B cell (primary cell): ENCODE measurements around the gene ANKRD33B. TPM values are rescaled to one million over a fixed set of nuclear protein-coding genes. Genes with fewer than 3 reads are reported as not detected.
"Not testable (repeated sequence)": the region's sequence is repeated elsewhere in the genome, so short reads cannot be mapped to it uniquely, and the experiment has no call there.

Experiments used
- ATAC-seq: fragments of 200-7000 bp; cut with Tn5 transposase; one replicate; pipeline ENCODE4 v1.10.0; 2021; ENCODE audit warnings: low read depth, mild to moderate bottlenecking, moderate number of reproducible peaks, moderate library complexity
- CTCF ChIA-PET: fragments of 350-600 bp; sonication (Branson Sonifier 250); formaldehyde crosslinking; loops from one replicate; lab custom pipeline; 2021; ENCODE audit warnings: antibody characterized with exemption, inconsistent platforms; lab: Charles Lee
- POLR2A ChIA-PET: fragments of 350-600 bp; sonication (Branson Sonifier 250); formaldehyde crosslinking; loops from one replicate; lab custom pipeline; 2021; ENCODE audit warnings: antibody characterized with exemption; lab: Charles Lee
- DNase-seq: peaks from one replicate; pipeline ENCODE4 v3.0.0; 2013
- H2AFZ ChIP-seq: 2 replicates; pipeline ENCODE4 v1.6.1; 2012; ENCODE audit warnings: mild to moderate bottlenecking, low read depth, low read length; ENCODE audit not compliant: insufficient read depth, poor library complexity, severe bottlenecking
- H3K27ac ChIP-seq, 2 donors: 1 replicate in 1 of 2; 2 replicates in 1 of 2; pipeline ENCODE4 v1.5.1; 2012 to 2013; ENCODE audit warnings: low read length in 2 of 2, mild to moderate bottlenecking in 2 of 2, moderate library complexity in 1 of 2
- H3K27me3 ChIP-seq, 4 experiments: fragments of 200-600 bp in 1 of 4; sonication (generic) in 1 of 4; replicated peaks in 1 of 4; 1 replicate in 2 of 4; 2 replicates in 2 of 4; pipeline versions ENCODE4 v1.6.1 to v1.7.0; 2013 to 2016; ENCODE audit warnings: low read length in 3 of 4, mild to moderate bottlenecking in 2 of 4, mixed read lengths in 1 of 4, moderate library complexity in 1 of 4; ENCODE audit not compliant: insufficient read depth in 4 of 4, control insufficient read depth in 3 of 4; ENCODE audit errors: control extremely low read depth in 1 of 4
- H3K36me3 ChIP-seq, 2 experiments: replicated peaks in 1 of 2; 1 replicate in 1 of 2; 2 replicates in 1 of 2; pipeline versions ENCODE4 v1.6.1 to v1.7.1; 2013; ENCODE audit warnings: low read length in 1 of 2; ENCODE audit not compliant: insufficient read depth in 2 of 2, control insufficient read depth in 1 of 2; ENCODE audit errors: control extremely low read depth in 1 of 2, extremely low read depth in 1 of 2
- H3K4me1 ChIP-seq, 2 donors: fragments of 200-600 bp in 1 of 2; sonication (generic) in 1 of 2; 1 replicate in 1 of 2; 2 replicates in 1 of 2; pipeline versions ENCODE4 v1.5.1 to v1.6.1; 2013 to 2017; ENCODE audit warnings: low read length in 2 of 2; ENCODE audit not compliant: control insufficient read depth in 2 of 2, insufficient read depth in 2 of 2
- H3K4me2 ChIP-seq: replicated peaks from 2 replicates; pipeline ENCODE3; 2012; ENCODE audit warnings: mild to moderate bottlenecking, low read depth, low read length; ENCODE audit not compliant: poor library complexity, severe bottlenecking
- H3K4me3 ChIP-seq, 5 experiments: fragments of 200-600 bp in 1 of 5; sonication (generic) in 1 of 5; 1 replicate in 3 of 5; 2 replicates in 2 of 5; pipeline versions ENCODE4 v1.5.1 to v1.7.0; 2011 to 2016; ENCODE audit warnings: low read length in 4 of 5, mild to moderate bottlenecking in 4 of 5, low read depth in 2 of 5, control low read depth in 1 of 5, moderate library complexity in 1 of 5; ENCODE audit not compliant: insufficient read depth in 1 of 5; ENCODE audit errors: control extremely low read depth in 1 of 5, extremely low read depth in 1 of 5
- H3K79me2 ChIP-seq: fragments of 200-600 bp; sonication (generic); one replicate; pipeline ENCODE4 v1.6.0; 2016; ENCODE audit warnings: low read length; ENCODE audit not compliant: control insufficient read depth, insufficient read depth
- H3K9ac ChIP-seq: fragments of 200-600 bp; sonication (generic); 2 replicates; pipeline ENCODE4 v1.6.1; 2017; ENCODE audit warnings: mild to moderate bottlenecking, low read length, moderate library complexity
- H3K9me3 ChIP-seq, 3 donors: one replicate each; pipeline versions ENCODE4 v1.6.1 to v1.7.1; 2013; ENCODE audit warnings: low read length in 2 of 3; ENCODE audit not compliant: control insufficient read depth in 2 of 3, insufficient read depth in 1 of 3; ENCODE audit errors: control extremely low read depth in 1 of 3
- H4K20me1 ChIP-seq: 2 replicates; pipeline ENCODE4 v1.6.0; 2012; ENCODE audit warnings: mild to moderate bottlenecking, low read length; ENCODE audit not compliant: insufficient read depth, control insufficient read depth, poor library complexity, severe bottlenecking
- H3K27ac Mint-ChIP-seq: one replicate; pipeline ENCODE4 v1.8.0; 2021; ENCODE audit warnings: mixed read lengths
- H3K27me3 Mint-ChIP-seq: one replicate; pipeline ENCODE4 v1.8.0; 2021; ENCODE audit warnings: mixed read lengths
- H3K4me1 Mint-ChIP-seq: one replicate; pipeline ENCODE4 v1.8.0; 2021; ENCODE audit warnings: mixed read lengths
- H3K4me3 Mint-ChIP-seq: one replicate; pipeline ENCODE4 v1.8.0; 2021; ENCODE audit warnings: mixed read lengths
- H3K9me3 Mint-ChIP-seq: one replicate; pipeline ENCODE4 v1.8.0; 2022; ENCODE audit warnings: mixed read lengths; ENCODE audit not compliant: insufficient read depth
- EZH2 ChIP-seq: IDR thresholded peaks from 2 replicates; pipeline ENCODE4 v1.6.1; 2012; ENCODE audit warnings: borderline replicate concordance, low read depth, mild to moderate bottlenecking, moderate library complexity, low read length; ENCODE audit not compliant: insufficient read depth, poor library complexity, severe bottlenecking
- WGBS: methylation state at CpG from one replicate; pipeline ENCODE4 v1.1.5; 2013; ENCODE audit warnings: missing lambda C conversion rate; ENCODE audit not compliant: insufficient coverage; 5-methylcytosine and 5-hydroxymethylcytosine counted together
- intact Hi-C: fragments of 100-400 bp; cut with micrococcal nuclease; formaldehyde crosslinking; loops from one replicate; pipeline ENCODE4 v1.10.0; 2022
- polyA plus RNA-seq: library from polyadenylated mRNA; depleted of rRNA; stranded (reverse); fragments of >200 nt; gene quantifications from 2 replicates; pipeline ENCODE4 v1.2.3, GENCODE V29; 2012
- total RNA-seq, 2 donors: library from RNA; stranded (reverse); fragments of 120-200 nt in 1 of 2; gene quantifications; 1 replicate in 1 of 2; 2 replicates in 1 of 2; pipeline versions ENCODE4 v1.2.3 to v1.2.4, GENCODE V29; 2013 to 2022
- TF ChIP-seq, protein P1 (sequence below): fragments of 200-600 bp; IDR thresholded peaks from one replicate; pipeline ENCODE4 v1.8.0; 2022; ENCODE audit warnings: antibody characterized with exemption, mild to moderate bottlenecking

ANKRD33B gene
- total and polyA plus RNA-seq, 2 donors (not counting 1 experiment from before 2014, with no cell fraction given): 2.9 to 23.4 TPM

DNA sequence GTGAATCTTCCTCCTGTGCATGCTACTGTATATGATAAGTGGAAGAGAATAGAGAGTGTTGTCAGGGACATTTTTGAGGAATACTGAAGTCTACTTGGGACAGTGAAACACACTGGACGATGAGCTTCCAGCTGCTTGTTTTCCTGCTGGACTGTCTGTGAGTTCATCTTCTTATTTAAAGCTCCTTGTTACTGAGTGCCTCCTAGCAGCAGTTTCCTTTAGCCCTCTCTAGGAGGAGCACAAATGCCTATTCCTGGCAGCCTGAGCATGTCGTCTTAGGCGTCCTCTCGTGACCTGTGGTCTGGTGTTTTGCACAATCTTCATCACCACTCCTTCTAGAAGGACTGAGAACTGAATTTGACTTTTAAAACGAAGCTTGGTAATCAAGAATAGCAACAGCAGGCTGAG lies 43.8 kb downstream of the ANKRD33B start:
- Histone ChIP-seq H3K4me3 (peak overlapping the region in 4 of 5 experiments; percentile 23 to 59 (median 40)), H3K4me1 (peaks cover 25 to 30% of the 10 kb centered on the region in 2 donors)
- peak; percentile 26 for ATAC-seq

DNA sequence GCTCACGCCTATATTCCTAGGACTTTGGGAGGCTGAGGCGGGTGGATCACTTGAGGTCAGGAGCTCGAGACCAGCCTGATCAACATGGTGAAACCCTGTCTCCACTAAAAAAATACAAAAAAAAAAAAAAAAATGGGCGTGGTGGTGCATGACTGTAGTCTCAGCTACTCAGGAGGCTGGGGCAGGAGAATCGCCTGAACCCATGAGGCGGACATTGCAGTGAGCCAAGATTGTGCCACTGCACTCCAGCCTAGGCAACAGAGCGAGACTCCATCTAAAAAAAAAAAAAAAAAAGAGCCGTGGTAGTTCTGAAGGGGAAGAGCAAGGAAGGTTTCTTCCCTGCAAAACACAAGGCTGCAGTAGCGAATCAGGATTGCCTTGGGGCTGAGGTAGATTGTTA lies 44.2 kb downstream of the ANKRD33B start:
- Histone ChIP-seq H3K4me3 (peak overlapping the region in 3 of 5 experiments; percentile 23 to 59 (median 55)), H3K4me2 (peak overlapping the region; percentile 71)
- POLR2A ChIA-PET: interaction anchor here (0.6 to 2.2 kb wide), 8 partner anchors 15 to 187 kb away, joined by 3 to 9 read pairs (median 6); partner anchors contain the start of gene ANKRD33B

More for the DNA sequence above, 43.8 kb downstream of the ANKRD33B start:
- Mint-ChIP-seq H3K27me3 (no peaks in the 10 kb centered on the region), H3K4me3 (peak overlapping the region; percentile 82), H3K9me3 (no peaks in the 10 kb centered on the region), H3K27ac (peak overlapping the region; percentile 86), H3K4me1 (peaks cover 49% of the 10 kb centered on the region)
- Histone ChIP-seq H3K9me3 (no peaks in the 10 kb centered on the region), H2AFZ (no peak overlapping the region), H3K79me2 (peaks cover 58% of the 10 kb centered on the region), H3K36me3 (no peaks in the 10 kb centered on the region), H3K27me3 (no peaks in the 10 kb centered on the region), H4K20me1 (peaks cover 55% of the 10 kb centered on the region), H3K9ac (peak overlapping the region; percentile 46), H3K27ac (peak overlapping the region; percentile 45 to 73), H3K4me2 (peak overlapping the region; percentile 71)
- DNase-seq: peak; percentile 76
- TF ChIP-seq EZH2: no peak
- TF ChIP-seq, protein P1, sequence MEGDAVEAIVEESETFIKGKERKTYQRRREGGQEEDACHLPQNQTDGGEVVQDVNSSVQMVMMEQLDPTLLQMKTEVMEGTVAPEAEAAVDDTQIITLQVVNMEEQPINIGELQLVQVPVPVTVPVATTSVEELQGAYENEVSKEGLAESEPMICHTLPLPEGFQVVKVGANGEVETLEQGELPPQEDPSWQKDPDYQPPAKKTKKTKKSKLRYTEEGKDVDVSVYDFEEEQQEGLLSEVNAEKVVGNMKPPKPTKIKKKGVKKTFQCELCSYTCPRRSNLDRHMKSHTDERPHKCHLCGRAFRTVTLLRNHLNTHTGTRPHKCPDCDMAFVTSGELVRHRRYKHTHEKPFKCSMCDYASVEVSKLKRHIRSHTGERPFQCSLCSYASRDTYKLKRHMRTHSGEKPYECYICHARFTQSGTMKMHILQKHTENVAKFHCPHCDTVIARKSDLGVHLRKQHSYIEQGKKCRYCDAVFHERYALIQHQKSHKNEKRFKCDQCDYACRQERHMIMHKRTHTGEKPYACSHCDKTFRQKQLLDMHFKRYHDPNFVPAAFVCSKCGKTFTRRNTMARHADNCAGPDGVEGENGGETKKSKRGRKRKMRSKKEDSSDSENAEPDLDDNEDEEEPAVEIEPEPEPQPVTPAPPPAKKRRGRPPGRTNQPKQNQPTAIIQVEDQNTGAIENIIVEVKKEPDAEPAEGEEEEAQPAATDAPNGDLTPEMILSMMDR: no peak
- ChIA-PET POLR2A (interaction anchor here (0.7 to 2.2 kb wide), 7 partner anchors 14 to 186 kb away, joined by 3 to 9 read pairs (median 6); partner anchors contain the start of gene ANKRD33B), CTCF (interaction anchor here (0.6 to 4.2 kb wide), 16 partner anchors 13 to 254 kb away, joined by 3 to 52 read pairs (median 4); partner anchors contain the start of gene MARCHF6)
- WGBS: 3% methylated on average over 4 of the region's 5 CpGs
- intact Hi-C loops: loop anchor here (1.0 to 5.0 kb wide), 4 partner anchors 28 to 120 kb away; partner anchors contain the start of gene ANKRD33B

More for the DNA sequence above, 44.2 kb downstream of the ANKRD33B start:
- ATAC-seq, H3K36me3 ChIP-seq, DNase-seq, H3K9me3 ChIP-seq, H3K27me3 Mint-ChIP-seq, H2AFZ ChIP-seq, H3K27me3 ChIP-seq, H3K9me3 Mint-ChIP-seq: not testable (repeated sequence)
- Histone ChIP-seq H4K20me1 (peaks cover 59% of the 10 kb centered on the region), H3K27ac (peak overlapping the region; percentile 45 to 73), H3K4me1 (peaks cover 28 to 35% of the 10 kb centered on the region in 2 donors), H3K79me2 (peaks cover 61% of the 10 kb centered on the region), H3K9ac (peak overlapping the region; percentile 46)
- CTCF ChIA-PET: interaction anchor here (0.7 to 4.2 kb wide), 11 partner anchors 14 to 255 kb away, joined by 3 to 52 read pairs (median 5); partner anchors contain the start of gene MARCHF6
- intact Hi-C loops: loop anchor here (5.0 kb wide), 1 partner anchor 121 kb away; no protein-coding TSS in a partner anchor
- peaks cover 53% of the 10 kb centered on the region for H3K4me1 Mint-ChIP-seq
- H3K4me3 Mint-ChIP-seq: peak overlapping the region; percentile 82
- WGBS: 60% methylated on average over 2 of the region's 9 CpGs
- H3K27ac Mint-ChIP-seq: peak overlapping the region; percentile 86
